Measurements from ENCODE around the gene SLC51B. TPM values are rescaled to one million over a fixed set of nuclear protein-coding genes. Genes with fewer than 3 reads are reported as not detected.

The SLC51B gene
- total RNA-seq, 3 donors from 2014 or later (not counting 1 experiment from before 2014, with no cell fraction given) = not detected

DNA sequence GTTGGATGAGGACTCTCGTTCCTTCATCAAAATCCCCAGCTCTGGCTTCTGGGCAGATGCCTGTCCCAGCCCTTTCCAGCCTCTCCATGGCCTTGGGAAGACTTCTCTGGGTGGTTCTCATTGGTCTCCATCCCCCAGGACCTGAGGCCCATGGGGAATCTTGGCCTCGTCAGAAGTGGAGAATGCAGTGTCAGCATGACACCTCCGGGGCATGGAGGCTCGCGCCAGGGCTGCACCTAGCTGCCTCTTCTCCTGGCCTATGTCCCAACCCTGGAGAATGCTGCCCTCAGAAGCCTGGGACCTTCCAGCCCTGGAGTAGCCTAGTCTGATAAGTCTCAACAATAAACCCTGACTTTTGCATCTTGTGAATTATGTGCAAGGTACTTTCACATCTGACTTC lies 34.4 kb downstream of the SLC51B start:
- Histone ChIP-seq H3K36me3 (ENCODE audit: control insufficient read depth, insufficient read depth, low read length) (no peaks in the 10 kb centered on the region), H3K4me1 (ENCODE audit: control insufficient read depth, insufficient read depth, low read length) (peaks cover 11% of the 10 kb centered on the region), H3K4me3 (ENCODE audit: low read length) (no peak overlapping the region), H3K9me3 (ENCODE audit: control insufficient read depth, insufficient read depth, low read length) (no peaks in the 10 kb centered on the region), H3K27me3 (ENCODE audit: control insufficient read depth, insufficient read depth, low read length) (peaks cover 14% of the 10 kb centered on the region), H3K27ac (ENCODE audit: low read length) (no peak overlapping the region)
- Mint-ChIP-seq H3K4me3 (no peak overlapping the region), H3K27me3 (ENCODE audit: low read depth in 2 of 2) (peaks cover 49 to 69% of the 10 kb centered on the region in 2 donors), H3K4me1 (peaks cover 19 to 22% of the 10 kb centered on the region in 2 donors), H3K27ac (no peak overlapping the region), H3K9me3 (no peaks in the 10 kb centered on the region), H3K36me3 (no peaks in the 10 kb centered on the region)
- no peak for ATAC-seq
- DNase-seq = no peak
- intact Hi-C loops (cut with micrococcal nuclease) = no loop called here
- WGBS (ENCODE audit: insufficient coverage) = 94% methylated on average over 5 of the region's 5 CpGs
- no peak for TF ChIP-seq CTCF (IDR thresholded peaks at IDR 0.05)

DNA sequence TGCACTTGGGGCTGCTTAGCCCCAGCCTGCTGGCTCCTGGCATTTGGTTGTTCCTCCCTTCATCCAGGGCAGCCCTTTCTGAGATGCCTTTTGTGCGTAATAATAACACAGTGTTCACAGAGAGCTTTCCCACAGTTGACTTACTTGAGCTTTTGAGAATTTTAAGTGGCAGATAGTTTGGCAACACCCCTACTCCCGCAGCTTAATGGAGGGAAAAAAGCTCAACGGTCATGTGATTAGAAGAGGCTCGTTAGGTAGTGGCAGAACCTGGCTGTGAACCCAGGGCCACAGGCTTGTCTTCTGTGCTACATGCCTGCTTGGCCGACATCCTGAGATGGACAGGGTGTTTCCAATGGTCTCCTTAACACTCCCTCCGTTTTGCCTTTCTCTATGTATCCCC lies 36.1 kb downstream of the SLC51B start:
- Mint-ChIP-seq H3K27me3 (ENCODE audit: low read depth in 2 of 2) (peaks cover 46 to 59% of the 10 kb centered on the region in 2 donors), H3K4me1 (peaks cover 19 to 27% of the 10 kb centered on the region in 2 donors), H3K4me3 (no peak overlapping the region), H3K9me3 (no peaks in the 10 kb centered on the region), H3K27ac (no peak overlapping the region), H3K36me3 (no peaks in the 10 kb centered on the region)
- WGBS (ENCODE audit: insufficient coverage) = 73% methylated on average over 6 of the region's 6 CpGs
- intact Hi-C loops (cut with micrococcal nuclease) = no loop called here
- no peak for DNase-seq
- Histone ChIP-seq H3K9me3 (ENCODE audit: control insufficient read depth, insufficient read depth, low read length) (no peaks in the 10 kb centered on the region), H3K27ac (ENCODE audit: low read length) (no peak overlapping the region), H3K4me3 (ENCODE audit: low read length) (no peak overlapping the region), H3K36me3 (ENCODE audit: control insufficient read depth, insufficient read depth, low read length) (no peaks in the 10 kb centered on the region), H3K27me3 (ENCODE audit: control insufficient read depth, insufficient read depth, low read length) (peaks cover 14% of the 10 kb centered on the region), H3K4me1 (ENCODE audit: control insufficient read depth, insufficient read depth, low read length) (peaks cover 11% of the 10 kb centered on the region)
- TF ChIP-seq CTCF (IDR thresholded peaks at IDR 0.05) = no peak
- no peak for ATAC-seq

- Mint-ChIP-seq H3K27ac (no peak overlapping the region), H3K36me3 (no peaks in the 10 kb centered on the region), H3K4me1 (peaks cover 19 to 25% of the 10 kb centered on the region in 2 donors), H3K4me3 (no peak overlapping the region), H3K9me3 (no peaks in the 10 kb centered on the region), H3K27me3 (ENCODE audit: low read depth in 2 of 2) (peaks cover 43 to 56% of the 10 kb centered on the region in 2 donors)
- intact Hi-C loops (cut with micrococcal nuclease) = no loop called here
- WGBS (ENCODE audit: insufficient coverage) = 73% methylated on average over 5 of the region's 5 CpGs
- ATAC-seq (no peak), DNase-seq (no peak)
- Histone ChIP-seq H3K36me3 (ENCODE audit: control insufficient read depth, insufficient read depth, low read length) (no peaks in the 10 kb centered on the region), H3K27ac (ENCODE audit: low read length) (no peak overlapping the region), H3K9me3 (ENCODE audit: control insufficient read depth, insufficient read depth, low read length) (no peaks in the 10 kb centered on the region), H3K4me1 (ENCODE audit: control insufficient read depth, insufficient read depth, low read length) (peaks cover 11% of the 10 kb centered on the region), H3K4me3 (ENCODE audit: low read length) (no peak overlapping the region), H3K27me3 (ENCODE audit: control insufficient read depth, insufficient read depth, low read length) (peaks cover 14% of the 10 kb centered on the region)
- no peak for TF ChIP-seq CTCF (IDR thresholded peaks at IDR 0.05)
Measured at GRCh38 chr15:65081758-65082157, 36.6 kb downstream of the SLC51B start.

DNA sequence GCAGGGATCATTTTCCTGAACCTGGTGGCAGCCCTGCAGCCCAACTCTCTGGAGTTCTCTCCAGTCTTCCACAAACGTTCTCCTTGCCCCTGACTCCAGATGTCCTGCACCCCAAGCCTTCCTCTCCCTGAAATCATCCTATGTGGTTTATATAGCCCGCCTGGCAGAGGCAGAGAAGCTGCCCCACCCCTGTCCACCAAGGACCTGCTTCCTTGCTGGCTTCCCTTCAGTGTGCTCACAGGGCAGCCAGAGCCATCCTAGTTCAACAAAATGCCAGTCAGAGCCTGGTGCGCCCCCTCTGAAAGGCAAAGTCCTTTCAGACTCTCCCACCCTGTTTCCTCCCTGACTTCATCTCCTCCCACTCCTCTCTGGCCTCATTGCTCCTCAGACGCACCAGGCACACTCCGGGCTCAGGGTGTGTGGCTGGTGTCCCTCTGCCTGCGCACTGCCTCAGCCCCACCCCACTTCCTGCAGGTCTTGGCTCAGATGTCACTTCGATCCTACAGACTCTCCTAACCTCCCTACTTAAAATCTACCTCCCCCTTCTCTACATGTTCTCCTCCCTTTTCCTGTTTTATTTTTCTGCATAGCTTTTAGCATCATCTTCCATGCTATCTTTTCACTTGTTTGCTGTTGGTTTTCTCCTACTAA lies 37.2 kb downstream of the SLC51B start:
- no peaks in the 10 kb centered on the region for H3K9me3 ChIP-seq (ENCODE audit: control insufficient read depth, insufficient read depth, low read length)
- no peak overlapping the region for H3K27ac ChIP-seq (ENCODE audit: low read length)
- no peak overlapping the region for H3K4me3 Mint-ChIP-seq
- no peak overlapping the region for H3K27ac Mint-ChIP-seq
- peaks cover 43 to 56% of the 10 kb centered on the region in 2 donors for H3K27me3 Mint-ChIP-seq (ENCODE audit: low read depth in 2 of 2)
- peak in 1 of 3 donors; percentile 62 for ATAC-seq
- H3K36me3 Mint-ChIP-seq = no peaks in the 10 kb centered on the region
- 7% methylated on average over 7 of the region's 7 CpGs for WGBS (ENCODE audit: insufficient coverage)
- peak in 1 of 2 donors; percentile 40 for DNase-seq
- no peak for TF ChIP-seq CTCF (IDR thresholded peaks at IDR 0.05)
- no peaks in the 10 kb centered on the region for H3K9me3 Mint-ChIP-seq
- no peak overlapping the region for H3K4me3 ChIP-seq (ENCODE audit: low read length)
- no peaks in the 10 kb centered on the region for H3K36me3 ChIP-seq (ENCODE audit: control insufficient read depth, insufficient read depth, low read length)
- H3K4me1 ChIP-seq (ENCODE audit: control insufficient read depth, insufficient read depth, low read length) = peaks cover 11% of the 10 kb centered on the region
- H3K27me3 ChIP-seq (ENCODE audit: control insufficient read depth, insufficient read depth, low read length) = peaks cover 14% of the 10 kb centered on the region
- intact Hi-C loops (cut with micrococcal nuclease) = no loop called here
- H3K4me1 Mint-ChIP-seq = peaks cover 19 to 25% of the 10 kb centered on the region in 2 donors

Data from natural killer cell (primary cell).